Gastrocnemius medialis (tissue), 4 donors: ENCODE measurements around the gene URAD.

ENCODE experiments used
- CTCF ChIP-seq, 5 experiments: fragments of 450-650 bp in 3 of 5; fragments of 200-600 bp in 2 of 5; sonication (generic) in 2 of 5; IDR thresholded peaks in 4 of 5; conservative IDR thresholded peaks in 1 of 5; 1 replicate in 4 of 5; 2 replicates in 1 of 5; pipeline ENCODE4 v1.5.1; 2016 to 2019; ENCODE audit warnings: antibody characterized with exemption in 5 of 5, mild to moderate bottlenecking in 3 of 5, moderate library complexity in 3 of 5
- POLR2A ChIP-seq, 2 donors: fragments of 450-650 bp; IDR thresholded peaks; one replicate each; pipeline ENCODE4 v1.6.1; 2017; ENCODE audit warnings: antibody characterized with exemption in 2 of 2, mild to moderate bottlenecking in 2 of 2, moderate library complexity in 2 of 2

- no peak for TF ChIP-seq CTCF (IDR thresholded peaks at IDR 0.05 in 4 of 5, conservative IDR thresholded peaks at IDR 0.05 in 1 of 5)
- TF ChIP-seq POLR2A (IDR thresholded peaks at IDR 0.05) = no peak
These were observed 20.7 kb downstream of the URAD start for GRCh38 chr13:27967736-27968315.
